Measurements from ENCODE around the gene EXOC6.

DNA sequence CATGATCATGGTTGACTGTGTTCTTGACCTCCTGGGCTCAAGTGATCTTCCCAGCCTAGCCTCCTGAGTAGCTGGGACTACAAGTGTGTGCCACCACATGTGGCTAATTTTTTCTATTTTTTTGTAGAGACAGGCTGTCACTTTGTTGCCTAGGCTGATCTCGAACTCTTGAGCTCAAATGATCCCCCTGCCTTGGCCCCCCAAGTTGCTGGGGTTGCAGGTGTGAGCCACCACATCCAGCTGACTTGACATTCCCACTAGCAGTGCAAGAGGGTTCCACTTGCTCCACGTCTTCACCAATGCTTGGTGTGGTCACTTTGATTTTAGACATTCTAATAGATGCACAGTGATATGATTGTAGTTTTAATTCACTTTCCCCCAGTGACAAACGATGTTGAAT is 250.5 kb downstream of the EXOC6 start:
- TF ChIP-seq, protein P1, sequence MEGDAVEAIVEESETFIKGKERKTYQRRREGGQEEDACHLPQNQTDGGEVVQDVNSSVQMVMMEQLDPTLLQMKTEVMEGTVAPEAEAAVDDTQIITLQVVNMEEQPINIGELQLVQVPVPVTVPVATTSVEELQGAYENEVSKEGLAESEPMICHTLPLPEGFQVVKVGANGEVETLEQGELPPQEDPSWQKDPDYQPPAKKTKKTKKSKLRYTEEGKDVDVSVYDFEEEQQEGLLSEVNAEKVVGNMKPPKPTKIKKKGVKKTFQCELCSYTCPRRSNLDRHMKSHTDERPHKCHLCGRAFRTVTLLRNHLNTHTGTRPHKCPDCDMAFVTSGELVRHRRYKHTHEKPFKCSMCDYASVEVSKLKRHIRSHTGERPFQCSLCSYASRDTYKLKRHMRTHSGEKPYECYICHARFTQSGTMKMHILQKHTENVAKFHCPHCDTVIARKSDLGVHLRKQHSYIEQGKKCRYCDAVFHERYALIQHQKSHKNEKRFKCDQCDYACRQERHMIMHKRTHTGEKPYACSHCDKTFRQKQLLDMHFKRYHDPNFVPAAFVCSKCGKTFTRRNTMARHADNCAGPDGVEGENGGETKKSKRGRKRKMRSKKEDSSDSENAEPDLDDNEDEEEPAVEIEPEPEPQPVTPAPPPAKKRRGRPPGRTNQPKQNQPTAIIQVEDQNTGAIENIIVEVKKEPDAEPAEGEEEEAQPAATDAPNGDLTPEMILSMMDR (IDR thresholded peaks at IDR 0.05) = no peak
- TF ChIP-seq ZFX (IDR thresholded peaks at IDR 0.05; ENCODE audit: borderline replicate concordance) = no peak

Data from 22Rv1 (cell line).